Esophagus (tissue), 2 donors: ENCODE results near the gene CKS1B. TPM values are rescaled to one million over a fixed set of nuclear protein-coding genes. Genes with fewer than 3 reads are reported as not detected.

Experiments
- polyA plus RNA-seq, 2 donors: library from polyadenylated mRNA; stranded (reverse); fragments of 200-250 nt; gene quantifications; one replicate each; pipeline ENCODE4 v1.2.3, GENCODE V29; 2013
- donor health status: healthy with polysubstance abuse.
- donor health status: Bipolar disorder and iron deficiency.

CKS1B gene
- polyA plus RNA-seq, 2 donors: 8.9 to 74.3 TPM

Other genes with a start within 250 kb of the CKS1B start
- gene KCNN3, start 104.4 kb upstream of the CKS1B start, polyA plus RNA-seq: under 1 TPM; 0.12 to 0.14 TPM
- gene PMVK, start 38.0 kb upstream of the CKS1B start, polyA plus RNA-seq: 10 to 100 TPM; 29.4 to 68.9 TPM
- 10 to 100 TPM; 18.3 to 25.7 TPM for gene PBXIP1, start 18.6 kb upstream of the CKS1B start, polyA plus RNA-seq
- 10 to 100 TPM; 14.3 to 15.8 TPM for gene PYGO2, start 12.9 kb upstream of the CKS1B start, polyA plus RNA-seq
- 10 to 100 TPM; 28.8 to 38.8 TPM for gene SHC1, start 3.9 kb upstream of the CKS1B start, polyA plus RNA-seq
- gene FLAD1, start 8.7 kb downstream of the CKS1B start, polyA plus RNA-seq: 10 to 100 TPM; 27.1 TPM
- gene LENEP, start 18.9 kb downstream of the CKS1B start, polyA plus RNA-seq: under 1 TPM in 1 of 2 donors, not detected in 1; 0.22 TPM
- gene ZBTB7B, start 28.1 kb downstream of the CKS1B start, polyA plus RNA-seq: 10 to 100 TPM; 71.7 to 95.8 TPM
- gene DCST2, start 59.1 kb downstream of the CKS1B start, polyA plus RNA-seq: 10 to 100 TPM in 1 of 2 donors, 1 to 10 TPM in 1; 1.7 to 10.1 TPM
- gene DCST1, start 59.1 kb downstream of the CKS1B start, polyA plus RNA-seq: under 1 TPM; 0.14 to 0.29 TPM
- gene ADAM15, start 76.6 kb downstream of the CKS1B start, polyA plus RNA-seq: 100 to 1,000 TPM; 122 to 222 TPM
- 10 to 100 TPM; 14.7 to 16.2 TPM for gene EFNA4, start 89.1 kb downstream of the CKS1B start, polyA plus RNA-seq
- 10 to 100 TPM; 16.3 to 21.7 TPM for gene EFNA3, start 104.2 kb downstream of the CKS1B start, polyA plus RNA-seq
- 10 to 100 TPM; 32.9 to 48.1 TPM for gene EFNA1, start 153.2 kb downstream of the CKS1B start, polyA plus RNA-seq
- gene SLC50A1, start 161.2 kb downstream of the CKS1B start, polyA plus RNA-seq: 10 to 100 TPM; 41.0 to 51.5 TPM
- gene DPM3, start 165.8 kb downstream of the CKS1B start, polyA plus RNA-seq: 100 to 1,000 TPM; 103 to 248 TPM
- 100 to 1,000 TPM; 161 to 260 TPM for gene KRTCAP2, start 198.6 kb downstream of the CKS1B start, polyA plus RNA-seq
- under 1 TPM; 0.19 to 0.47 TPM for gene TRIM46, start 199.2 kb downstream of the CKS1B start, polyA plus RNA-seq
- 10 to 100 TPM; 12.9 to 41.5 TPM for gene THBS3, start 233.2 kb downstream of the CKS1B start, polyA plus RNA-seq
- gene MTX1, start 234.0 kb downstream of the CKS1B start, polyA plus RNA-seq: 10 to 100 TPM; 43.6 to 51.4 TPM